C4-2B (cell line): ENCODE measurements around the gene GLRX2.

Source experiments
- ZFX ChIP-seq: fragments of 450-650 bp; IDR thresholded peaks from 2 replicates; pipeline ENCODE4 v1.6.1; 2017
- TF ChIP-seq, protein P1 (sequence below): fragments of 450-650 bp; conservative IDR thresholded peaks from 2 replicates; pipeline ENCODE4 v1.5.1; 2017; ENCODE audit warnings: mild to moderate bottlenecking

DNA sequence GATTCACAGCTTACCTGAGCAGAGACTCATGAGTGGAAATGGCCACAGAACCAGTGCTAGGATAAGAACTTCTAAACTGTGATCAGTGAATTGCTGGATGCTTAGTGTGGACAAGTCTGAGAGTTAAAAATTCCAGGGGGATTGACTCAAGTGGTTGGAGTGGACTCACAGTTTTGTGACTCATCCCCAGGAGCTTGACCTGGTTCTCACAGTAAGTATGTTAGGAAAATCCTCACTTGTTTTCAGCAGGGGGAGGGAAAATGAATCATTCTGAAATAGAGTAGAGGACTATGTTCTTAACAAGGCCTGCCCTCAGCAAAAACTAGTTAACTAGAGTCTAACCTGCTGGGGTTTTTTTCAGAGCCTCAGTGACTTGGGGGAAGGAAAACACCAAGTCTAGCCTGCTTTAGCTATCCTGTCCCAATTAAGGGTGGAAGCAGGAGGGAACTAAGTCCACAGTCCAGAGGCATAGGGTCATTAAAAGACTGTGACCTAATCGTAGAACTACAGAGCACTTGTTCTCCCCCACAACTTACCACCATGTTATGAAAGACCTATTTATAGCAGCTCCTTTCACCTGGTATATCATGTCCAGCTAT, 10.5 kb upstream of the GLRX2 start:
- TF ChIP-seq, protein P1, sequence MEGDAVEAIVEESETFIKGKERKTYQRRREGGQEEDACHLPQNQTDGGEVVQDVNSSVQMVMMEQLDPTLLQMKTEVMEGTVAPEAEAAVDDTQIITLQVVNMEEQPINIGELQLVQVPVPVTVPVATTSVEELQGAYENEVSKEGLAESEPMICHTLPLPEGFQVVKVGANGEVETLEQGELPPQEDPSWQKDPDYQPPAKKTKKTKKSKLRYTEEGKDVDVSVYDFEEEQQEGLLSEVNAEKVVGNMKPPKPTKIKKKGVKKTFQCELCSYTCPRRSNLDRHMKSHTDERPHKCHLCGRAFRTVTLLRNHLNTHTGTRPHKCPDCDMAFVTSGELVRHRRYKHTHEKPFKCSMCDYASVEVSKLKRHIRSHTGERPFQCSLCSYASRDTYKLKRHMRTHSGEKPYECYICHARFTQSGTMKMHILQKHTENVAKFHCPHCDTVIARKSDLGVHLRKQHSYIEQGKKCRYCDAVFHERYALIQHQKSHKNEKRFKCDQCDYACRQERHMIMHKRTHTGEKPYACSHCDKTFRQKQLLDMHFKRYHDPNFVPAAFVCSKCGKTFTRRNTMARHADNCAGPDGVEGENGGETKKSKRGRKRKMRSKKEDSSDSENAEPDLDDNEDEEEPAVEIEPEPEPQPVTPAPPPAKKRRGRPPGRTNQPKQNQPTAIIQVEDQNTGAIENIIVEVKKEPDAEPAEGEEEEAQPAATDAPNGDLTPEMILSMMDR: no peak
- no peak for TF ChIP-seq ZFX
